ENCODE data around the gene MAPK10.
A peak's percentile ranks its signal among the peaks of the same experiment; 100 is the strongest.

The MAPK10 gene

GRCh38 chr4:85951099-85951498 lies 408.8 kb downstream of the MAPK10 start:
- no peak overlapping the region for H3K9ac ChIP-seq (ENCODE audit: low read depth, low read length, poor library complexity, severe bottlenecking)
- no peaks in the 10 kb centered on the region for H3K9me2 ChIP-seq (replicated peaks; ENCODE audit: low read depth, low read length)
- H2AFZ ChIP-seq (ENCODE audit: low read length) = no peak overlapping the region
- no peak overlapping the region for H3K4me3 ChIP-seq (ENCODE audit: low read length, poor library complexity, severe bottlenecking)
- TF ChIP-seq EZH2phosphoT487 (IDR thresholded peaks at IDR 0.05; ENCODE audit: borderline replicate concordance) (no peak), CTCF (conservative IDR thresholded peaks at IDR 0.05; ENCODE audit: low read length) (no peak)
- no peaks in the 10 kb centered on the region for H4K20me1 ChIP-seq (ENCODE audit: insufficient read depth, low read length, poor library complexity, severe bottlenecking)
- H3F3A ChIP-seq (ENCODE audit: low read depth) = no peaks in the 10 kb centered on the region
- H3K27me3 ChIP-seq (ENCODE audit: insufficient read depth, low read length, poor library complexity, severe bottlenecking) = no peaks in the 10 kb centered on the region
- no peak overlapping the region for H3K4me2 ChIP-seq (ENCODE audit: low read depth, low read length, poor library complexity, severe bottlenecking)
- H3K9me3 ChIP-seq (ENCODE audit: insufficient read depth, low read depth, low read length) = no peaks in the 10 kb centered on the region
- H3K4me1 ChIP-seq (ENCODE audit: insufficient read depth, low read length, poor library complexity, severe bottlenecking) = peaks cover 22% of the 10 kb centered on the region
- H3K36me3 ChIP-seq (ENCODE audit: insufficient read depth, low read length) = no peaks in the 10 kb centered on the region
- H3K79me2 ChIP-seq (ENCODE audit: insufficient read depth, low read length) = no peaks in the 10 kb centered on the region

GRCh38 chr4:85946821-85947220 lies 413.0 kb downstream of the MAPK10 start:
- no peak for TF ChIP-seq CTCF (conservative IDR thresholded peaks at IDR 0.05; ENCODE audit: low read length)
- Histone ChIP-seq H3K79me2 (ENCODE audit: insufficient read depth, low read length) (no peaks in the 10 kb centered on the region), H3K27me3 (ENCODE audit: insufficient read depth, low read length, poor library complexity, severe bottlenecking) (no peaks in the 10 kb centered on the region), H3K4me1 (ENCODE audit: insufficient read depth, low read length, poor library complexity, severe bottlenecking) (peaks cover 14% of the 10 kb centered on the region), H4K20me1 (ENCODE audit: insufficient read depth, low read length, poor library complexity, severe bottlenecking) (no peaks in the 10 kb centered on the region), H3K4me3 (ENCODE audit: low read length, poor library complexity, severe bottlenecking) (no peak overlapping the region), H3K36me3 (ENCODE audit: insufficient read depth, low read length) (no peaks in the 10 kb centered on the region), H3K4me2 (ENCODE audit: low read depth, low read length, poor library complexity, severe bottlenecking) (no peak overlapping the region), H3K9ac (ENCODE audit: low read depth, low read length, poor library complexity, severe bottlenecking) (no peak overlapping the region), H3K9me3 (ENCODE audit: insufficient read depth, low read depth, low read length) (no peaks in the 10 kb centered on the region), H3K9me2 (replicated peaks; ENCODE audit: low read depth, low read length) (no peaks in the 10 kb centered on the region), H2AFZ (ENCODE audit: low read length) (no peak overlapping the region), H3F3A (ENCODE audit: low read depth) (no peaks in the 10 kb centered on the region)

GRCh38 chr4:85942107-85942506 lies 417.7 kb downstream of the MAPK10 start:
- no peaks in the 10 kb centered on the region for H3K9me3 ChIP-seq (ENCODE audit: insufficient read depth, low read depth, low read length)
- H3K4me2 ChIP-seq (ENCODE audit: low read depth, low read length, poor library complexity, severe bottlenecking) = peak overlapping the region; percentile 74
- no peaks in the 10 kb centered on the region for H3K9me2 ChIP-seq (replicated peaks; ENCODE audit: low read depth, low read length)
- peaks cover 4% of the 10 kb centered on the region; the same call in 1 of the 2 replicates for H3K79me2 ChIP-seq (ENCODE audit: insufficient read depth, low read length)
- H3K4me1 ChIP-seq (ENCODE audit: insufficient read depth, low read length, poor library complexity, severe bottlenecking) = peaks cover 61% of the 10 kb centered on the region
- peak overlapping the region; percentile 63 for H3K4me3 ChIP-seq (ENCODE audit: low read length, poor library complexity, severe bottlenecking)
- no peaks in the 10 kb centered on the region for H3K36me3 ChIP-seq (ENCODE audit: insufficient read depth, low read length)
- no peaks in the 10 kb centered on the region for H3F3A ChIP-seq (ENCODE audit: low read depth)
- TF ChIP-seq EZH2phosphoT487 (IDR thresholded peaks at IDR 0.05; ENCODE audit: borderline replicate concordance) = no peak
- TF ChIP-seq CTCF (conservative IDR thresholded peaks at IDR 0.05; ENCODE audit: low read length) = peak; percentile 29; the same call in 1 of the 2 replicates
- no peak overlapping the region; the same call in 1 of the 2 replicates for H2AFZ ChIP-seq (ENCODE audit: low read length)
- H3K27me3 ChIP-seq (ENCODE audit: insufficient read depth, low read length, poor library complexity, severe bottlenecking) = no peaks in the 10 kb centered on the region
- H3K9ac ChIP-seq (ENCODE audit: low read depth, low read length, poor library complexity, severe bottlenecking) = peak overlapping the region; percentile 74
- no peaks in the 10 kb centered on the region for H4K20me1 ChIP-seq (ENCODE audit: insufficient read depth, low read length, poor library complexity, severe bottlenecking)

Measured in Loucy (cell line).